B cell (primary cell): ENCODE data around the gene CPED1. TPM values are rescaled to one million over a fixed set of nuclear protein-coding genes. Genes with fewer than 3 reads are reported as not detected.

Experiments used
- ATAC-seq: fragments of 200-7000 bp; cut with Tn5 transposase; one replicate; pipeline ENCODE4 v1.10.0; 2021; ENCODE audit warnings: low read depth, mild to moderate bottlenecking, moderate number of reproducible peaks, moderate library complexity
- CTCF ChIA-PET: fragments of 350-600 bp; sonication (Branson Sonifier 250); formaldehyde crosslinking; loops from one replicate; lab custom pipeline; 2021; ENCODE audit warnings: antibody characterized with exemption, inconsistent platforms; lab: Charles Lee
- POLR2A ChIA-PET: fragments of 350-600 bp; sonication (Branson Sonifier 250); formaldehyde crosslinking; loops from one replicate; lab custom pipeline; 2021; ENCODE audit warnings: antibody characterized with exemption; lab: Charles Lee
- DNase-seq: peaks from one replicate; pipeline ENCODE4 v3.0.0; 2013
- H2AFZ ChIP-seq: 2 replicates; pipeline ENCODE4 v1.6.1; 2012; ENCODE audit warnings: mild to moderate bottlenecking, low read depth, low read length; ENCODE audit not compliant: insufficient read depth, poor library complexity, severe bottlenecking
- H3K27ac ChIP-seq, 2 donors: 1 replicate in 1 of 2; 2 replicates in 1 of 2; pipeline ENCODE4 v1.5.1; 2012 to 2013; ENCODE audit warnings: low read length in 2 of 2, mild to moderate bottlenecking in 2 of 2, moderate library complexity in 1 of 2
- H3K27me3 ChIP-seq, 4 experiments: fragments of 200-600 bp in 1 of 4; sonication (generic) in 1 of 4; replicated peaks in 1 of 4; 1 replicate in 2 of 4; 2 replicates in 2 of 4; pipeline versions ENCODE4 v1.6.1 to v1.7.0; 2013 to 2016; ENCODE audit warnings: low read length in 3 of 4, mild to moderate bottlenecking in 2 of 4, mixed read lengths in 1 of 4, moderate library complexity in 1 of 4; ENCODE audit not compliant: insufficient read depth in 4 of 4, control insufficient read depth in 3 of 4; ENCODE audit errors: control extremely low read depth in 1 of 4
- H3K36me3 ChIP-seq, 2 experiments: replicated peaks in 1 of 2; 1 replicate in 1 of 2; 2 replicates in 1 of 2; pipeline versions ENCODE4 v1.6.1 to v1.7.1; 2013; ENCODE audit warnings: low read length in 1 of 2; ENCODE audit not compliant: insufficient read depth in 2 of 2, control insufficient read depth in 1 of 2; ENCODE audit errors: control extremely low read depth in 1 of 2, extremely low read depth in 1 of 2
- H3K4me1 ChIP-seq, 2 donors: fragments of 200-600 bp in 1 of 2; sonication (generic) in 1 of 2; 1 replicate in 1 of 2; 2 replicates in 1 of 2; pipeline versions ENCODE4 v1.5.1 to v1.6.1; 2013 to 2017; ENCODE audit warnings: low read length in 2 of 2; ENCODE audit not compliant: control insufficient read depth in 2 of 2, insufficient read depth in 2 of 2
- H3K4me2 ChIP-seq: replicated peaks from 2 replicates; pipeline ENCODE3; 2012; ENCODE audit warnings: mild to moderate bottlenecking, low read depth, low read length; ENCODE audit not compliant: poor library complexity, severe bottlenecking
- H3K4me3 ChIP-seq, 5 experiments: fragments of 200-600 bp in 1 of 5; sonication (generic) in 1 of 5; 1 replicate in 3 of 5; 2 replicates in 2 of 5; pipeline versions ENCODE4 v1.5.1 to v1.7.0; 2011 to 2016; ENCODE audit warnings: low read length in 4 of 5, mild to moderate bottlenecking in 4 of 5, low read depth in 2 of 5, control low read depth in 1 of 5, moderate library complexity in 1 of 5; ENCODE audit not compliant: insufficient read depth in 1 of 5; ENCODE audit errors: control extremely low read depth in 1 of 5, extremely low read depth in 1 of 5
- H3K79me2 ChIP-seq: fragments of 200-600 bp; sonication (generic); one replicate; pipeline ENCODE4 v1.6.0; 2016; ENCODE audit warnings: low read length; ENCODE audit not compliant: control insufficient read depth, insufficient read depth
- H3K9ac ChIP-seq: fragments of 200-600 bp; sonication (generic); 2 replicates; pipeline ENCODE4 v1.6.1; 2017; ENCODE audit warnings: mild to moderate bottlenecking, low read length, moderate library complexity
- H3K9me3 ChIP-seq, 3 donors: one replicate each; pipeline versions ENCODE4 v1.6.1 to v1.7.1; 2013; ENCODE audit warnings: low read length in 2 of 3; ENCODE audit not compliant: control insufficient read depth in 2 of 3, insufficient read depth in 1 of 3; ENCODE audit errors: control extremely low read depth in 1 of 3
- H4K20me1 ChIP-seq: 2 replicates; pipeline ENCODE4 v1.6.0; 2012; ENCODE audit warnings: mild to moderate bottlenecking, low read length; ENCODE audit not compliant: insufficient read depth, control insufficient read depth, poor library complexity, severe bottlenecking
- H3K27ac Mint-ChIP-seq: one replicate; pipeline ENCODE4 v1.8.0; 2021; ENCODE audit warnings: mixed read lengths
- H3K27me3 Mint-ChIP-seq: one replicate; pipeline ENCODE4 v1.8.0; 2021; ENCODE audit warnings: mixed read lengths
- H3K4me1 Mint-ChIP-seq: one replicate; pipeline ENCODE4 v1.8.0; 2021; ENCODE audit warnings: mixed read lengths
- H3K4me3 Mint-ChIP-seq: one replicate; pipeline ENCODE4 v1.8.0; 2021; ENCODE audit warnings: mixed read lengths
- H3K9me3 Mint-ChIP-seq: one replicate; pipeline ENCODE4 v1.8.0; 2022; ENCODE audit warnings: mixed read lengths; ENCODE audit not compliant: insufficient read depth
- EZH2 ChIP-seq: IDR thresholded peaks from 2 replicates; pipeline ENCODE4 v1.6.1; 2012; ENCODE audit warnings: borderline replicate concordance, low read depth, mild to moderate bottlenecking, moderate library complexity, low read length; ENCODE audit not compliant: insufficient read depth, poor library complexity, severe bottlenecking
- WGBS: methylation state at CpG from one replicate; pipeline ENCODE4 v1.1.5; 2013; ENCODE audit warnings: missing lambda C conversion rate; ENCODE audit not compliant: insufficient coverage; 5-methylcytosine and 5-hydroxymethylcytosine counted together
- intact Hi-C: fragments of 100-400 bp; cut with micrococcal nuclease; formaldehyde crosslinking; loops from one replicate; pipeline ENCODE4 v1.10.0; 2022
- polyA plus RNA-seq: library from polyadenylated mRNA; depleted of rRNA; stranded (reverse); fragments of >200 nt; gene quantifications from 2 replicates; pipeline ENCODE4 v1.2.3, GENCODE V29; 2012
- total RNA-seq, 2 donors: library from RNA; stranded (reverse); fragments of 120-200 nt in 1 of 2; gene quantifications; 1 replicate in 1 of 2; 2 replicates in 1 of 2; pipeline versions ENCODE4 v1.2.3 to v1.2.4, GENCODE V29; 2013 to 2022
- TF ChIP-seq, protein P1 (sequence below): fragments of 200-600 bp; IDR thresholded peaks from one replicate; pipeline ENCODE4 v1.8.0; 2022; ENCODE audit warnings: antibody characterized with exemption, mild to moderate bottlenecking

The CPED1 gene
- total and polyA plus RNA-seq, 2 donors (not counting 1 experiment from before 2014, with no cell fraction given) = 0.44 to 3.8 TPM

DNA sequence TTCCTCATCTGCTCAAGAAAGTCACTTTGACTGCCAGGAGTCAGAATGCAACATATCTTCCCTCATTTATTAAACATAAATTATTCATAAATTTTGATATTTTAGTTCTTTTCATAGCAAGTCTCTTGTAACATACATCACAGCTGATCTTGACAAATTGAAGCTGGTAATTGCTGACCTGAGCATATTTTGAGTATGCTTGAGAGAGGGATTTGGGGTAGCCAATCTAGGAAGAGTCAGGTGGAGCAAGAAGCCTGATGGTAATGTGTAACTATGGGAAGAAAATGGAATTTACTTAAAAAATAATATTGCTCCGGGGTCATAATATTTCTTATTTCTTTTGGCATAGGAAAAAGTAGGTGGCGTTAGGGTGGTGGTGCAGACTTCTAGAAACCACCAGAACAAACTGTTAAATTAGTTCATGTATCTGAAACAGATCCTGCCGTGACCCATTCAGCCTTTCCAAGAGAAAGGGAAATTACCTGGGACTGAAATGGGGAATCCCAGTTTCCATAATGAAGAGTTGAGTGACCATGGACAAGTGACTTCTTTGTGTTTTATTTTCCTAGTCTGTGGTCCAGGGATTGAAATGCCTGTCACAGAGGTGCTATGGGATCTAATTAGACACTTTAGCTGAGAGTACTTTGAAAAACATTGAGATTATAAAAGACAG is 12.9 kb downstream of the CPED1 start:
- no peak for TF ChIP-seq EZH2
- TF ChIP-seq, protein P1, sequence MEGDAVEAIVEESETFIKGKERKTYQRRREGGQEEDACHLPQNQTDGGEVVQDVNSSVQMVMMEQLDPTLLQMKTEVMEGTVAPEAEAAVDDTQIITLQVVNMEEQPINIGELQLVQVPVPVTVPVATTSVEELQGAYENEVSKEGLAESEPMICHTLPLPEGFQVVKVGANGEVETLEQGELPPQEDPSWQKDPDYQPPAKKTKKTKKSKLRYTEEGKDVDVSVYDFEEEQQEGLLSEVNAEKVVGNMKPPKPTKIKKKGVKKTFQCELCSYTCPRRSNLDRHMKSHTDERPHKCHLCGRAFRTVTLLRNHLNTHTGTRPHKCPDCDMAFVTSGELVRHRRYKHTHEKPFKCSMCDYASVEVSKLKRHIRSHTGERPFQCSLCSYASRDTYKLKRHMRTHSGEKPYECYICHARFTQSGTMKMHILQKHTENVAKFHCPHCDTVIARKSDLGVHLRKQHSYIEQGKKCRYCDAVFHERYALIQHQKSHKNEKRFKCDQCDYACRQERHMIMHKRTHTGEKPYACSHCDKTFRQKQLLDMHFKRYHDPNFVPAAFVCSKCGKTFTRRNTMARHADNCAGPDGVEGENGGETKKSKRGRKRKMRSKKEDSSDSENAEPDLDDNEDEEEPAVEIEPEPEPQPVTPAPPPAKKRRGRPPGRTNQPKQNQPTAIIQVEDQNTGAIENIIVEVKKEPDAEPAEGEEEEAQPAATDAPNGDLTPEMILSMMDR = no peak
- DNase-seq (no peak), ATAC-seq (no peak)
- POLR2A ChIA-PET = no interaction called here
- Histone ChIP-seq H3K4me1 (peaks cover 6 to 7% of the 10 kb centered on the region in 2 donors), H3K9me3 (no peaks in the 10 kb centered on the region), H3K4me2 (no peak overlapping the region), H3K27me3 (peaks cover 0 to 13% (median 0%) of the 10 kb centered on the region in 4 experiments), H2AFZ (no peak overlapping the region), H3K9ac (no peak overlapping the region), H4K20me1 (no peaks in the 10 kb centered on the region), H3K27ac (no peak overlapping the region), H3K36me3 (no peaks in the 10 kb centered on the region), H3K79me2 (no peaks in the 10 kb centered on the region), H3K4me3 (no peak overlapping the region)
- no peak overlapping the region for H3K4me3 Mint-ChIP-seq
- H3K4me1 Mint-ChIP-seq = peaks cover 6% of the 10 kb centered on the region
- WGBS = no CpG with 5 or more reads among the region's 3 CpGs
- H3K9me3 Mint-ChIP-seq = no peaks in the 10 kb centered on the region
- peaks cover 19% of the 10 kb centered on the region for H3K27me3 Mint-ChIP-seq
- CTCF ChIA-PET = interaction anchor here (1.0 to 1.1 kb wide), 2 partner anchors 8 to 9 kb away, joined by 3 to 4 read pairs; no protein-coding TSS in a partner anchor
- intact Hi-C loops = no loop called here
- H3K27ac Mint-ChIP-seq = no peak overlapping the region

DNA sequence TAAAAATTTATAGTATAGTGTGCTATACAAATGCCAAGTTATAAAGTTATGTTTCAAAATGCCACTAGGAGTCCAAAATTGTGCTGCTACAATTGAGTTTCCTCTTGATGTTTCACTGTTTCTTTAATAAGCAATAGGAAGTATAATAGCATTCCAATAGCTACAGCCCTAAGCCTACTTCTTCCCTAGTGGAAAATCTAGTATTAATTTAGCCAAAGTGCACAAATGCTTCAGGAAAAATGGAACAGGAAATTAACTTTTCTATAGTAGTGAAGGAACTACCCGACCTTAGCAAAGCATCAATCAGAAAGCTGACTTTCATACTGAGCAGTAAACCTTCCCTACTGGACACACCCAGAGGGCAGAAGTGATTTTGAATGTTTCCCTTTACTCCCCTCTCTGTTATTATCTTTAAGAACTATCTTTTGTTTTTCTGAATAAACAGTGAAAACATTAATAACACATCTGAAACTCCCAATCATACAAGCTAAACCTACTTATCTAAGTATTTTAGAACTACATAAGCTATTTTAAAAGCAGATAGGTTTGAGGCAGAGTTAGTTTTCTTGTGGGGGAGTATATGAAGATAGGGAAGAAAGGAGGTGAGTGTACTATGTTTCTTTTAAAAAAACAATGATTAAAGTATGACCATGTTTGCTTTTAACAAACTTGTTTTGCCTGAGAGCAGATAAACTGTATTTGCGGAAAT is 13.7 kb downstream of the CPED1 start:
- TF ChIP-seq, protein P1 = no peak
- POLR2A ChIA-PET = no interaction called here
- Mint-ChIP-seq H3K4me3 (no peak overlapping the region), H3K27me3 (peaks cover 14% of the 10 kb centered on the region), H3K27ac (no peak overlapping the region), H3K4me1 (no peaks in the 10 kb centered on the region), H3K9me3 (no peaks in the 10 kb centered on the region)
- H3K36me3 ChIP-seq = no peaks in the 10 kb centered on the region
- no peak overlapping the region for H3K4me3 ChIP-seq
- H3K9me3 ChIP-seq = no peaks in the 10 kb centered on the region
- H3K4me2 ChIP-seq = no peak overlapping the region
- H3K9ac ChIP-seq = no peak overlapping the region
- no peak for ATAC-seq
- H4K20me1 ChIP-seq = no peaks in the 10 kb centered on the region
- no peaks in the 10 kb centered on the region for H3K4me1 ChIP-seq
- DNase-seq = no peak
- intact Hi-C loops = no loop called here
- H2AFZ ChIP-seq = no peak overlapping the region
- H3K79me2 ChIP-seq = no peaks in the 10 kb centered on the region
- CTCF ChIA-PET = interaction anchor here (1.0 kb wide), 1 partner anchor 8 kb away, joined by 3 read pairs; no protein-coding TSS in a partner anchor
- no CpG with 5 or more reads among the region's 2 CpGs for WGBS
- peaks cover 0 to 13% (median 1%) of the 10 kb centered on the region in 4 experiments for H3K27me3 ChIP-seq
- no peak overlapping the region for H3K27ac ChIP-seq
